ENCODE results near the gene TTC31.
A peak's percentile ranks its signal among the peaks of the same experiment; 100 is the strongest.

Gene TTC31

GRCh38 chr2:74530239-74531187 lies 47.6 kb downstream of the TTC31 start:
- H3K4ac ChIP-seq (ENCODE audit: low read length), result no peak overlapping the region
- H3K4me3 ChIP-seq (ENCODE audit: low read length in 2 of 2), result peak overlapping the region; percentile 72 to 89
- H3K23ac ChIP-seq (ENCODE audit: low read depth, low read length, poor library complexity), result peak overlapping the region; percentile 76
- peak overlapping the region; percentile 81 for H3K4me2 ChIP-seq (ENCODE audit: insufficient read depth, low read length, poor library complexity, severe bottlenecking)
- no peak overlapping the region for H4K91ac ChIP-seq (ENCODE audit: low read depth, low read length, poor library complexity)
- peak overlapping the region; percentile 93 for H3K9ac ChIP-seq (ENCODE audit: low read depth, low read length, poor library complexity)
- peak overlapping the region; percentile 95 for H3K18ac ChIP-seq (ENCODE audit: low read length)
- H3K4me1 ChIP-seq (ENCODE audit: control insufficient read depth in 2 of 2, insufficient read depth in 1 of 2, low read depth in 1 of 2, low read length in 2 of 2), result peaks cover 11 to 17% of the 10 kb centered on the region in 2 donors
- H2AFZ ChIP-seq (ENCODE audit: low read length), result peak overlapping the region; percentile 97
- no peak for DNase-seq (ENCODE audit: low spot score)
- no peak overlapping the region for H4K8ac ChIP-seq (ENCODE audit: low read depth, low read length)
- H3K9me3 ChIP-seq (replicated peaks in 1 of 2; ENCODE audit: control insufficient read depth in 2 of 2, insufficient read depth in 1 of 2, low read depth in 1 of 2, low read length in 2 of 2), result peaks cover 0 to 2% of the 10 kb centered on the region in 2 donors
- H3K27me3 ChIP-seq (ENCODE audit: control insufficient read depth in 3 of 3, insufficient read depth in 3 of 3, low read depth in 1 of 3, low read length in 3 of 3), result no peaks in the 10 kb centered on the region
- H3K79me1 ChIP-seq (ENCODE audit: low read depth, low read length), result peaks cover 5% of the 10 kb centered on the region
- WGBS, 2 donors (ENCODE audit: extremely low coverage in 2 of 2, insufficient read length in 2 of 2, insufficient replicate concordance in 1 of 2), result no CpG with 5 or more reads among the region's 54 CpGs
- H2BK120ac ChIP-seq (ENCODE audit: low read depth, low read length), result no peak overlapping the region
- H2BK15ac ChIP-seq (ENCODE audit: low read length), result peak overlapping the region; percentile 25
- peak overlapping the region; percentile 89 for H2BK5ac ChIP-seq (ENCODE audit: low read length)
- H3K36me3 ChIP-seq (replicated peaks in 1 of 2; ENCODE audit: control insufficient read depth in 2 of 2, insufficient read depth in 2 of 2, low read length in 2 of 2), result peaks cover 39 to 74% of the 10 kb centered on the region in 2 donors
- H2BK12ac ChIP-seq (ENCODE audit: low read length), result no peak overlapping the region
- H2AK5ac ChIP-seq (ENCODE audit: low read depth, low read length), result peak overlapping the region; percentile 12
- no peak overlapping the region for H3K27ac ChIP-seq (replicated peaks; ENCODE audit: low read length)
- peak overlapping the region; percentile 73 for H3K14ac ChIP-seq (ENCODE audit: low read length)

DNA sequence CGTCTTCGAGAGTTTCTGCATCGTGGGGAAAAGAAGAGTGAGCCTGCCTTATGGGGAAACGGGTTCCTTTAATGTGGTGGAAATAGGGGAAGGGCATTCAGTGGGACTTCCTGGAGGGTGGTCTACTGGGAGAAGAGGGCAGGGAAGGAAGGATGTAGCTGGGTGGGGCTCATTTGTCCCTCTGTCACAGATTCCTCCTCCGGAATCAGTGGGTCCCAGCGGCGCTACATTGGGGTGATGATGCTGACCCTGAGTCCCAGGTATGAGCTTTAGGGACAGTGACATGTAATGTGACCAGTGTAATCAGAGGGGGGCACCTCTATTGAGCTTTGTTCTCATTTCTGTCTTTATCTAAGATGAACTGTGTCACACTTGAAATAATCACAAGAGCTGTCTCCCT lies 48.8 kb downstream of the TTC31 start:
- no peak overlapping the region for H3K18ac ChIP-seq (ENCODE audit: low read length)
- peaks cover 32 to 69% of the 10 kb centered on the region in 2 donors for H3K36me3 ChIP-seq (replicated peaks in 1 of 2; ENCODE audit: control insufficient read depth in 2 of 2, insufficient read depth in 2 of 2, low read length in 2 of 2)
- no peak overlapping the region for H2BK120ac ChIP-seq (ENCODE audit: low read depth, low read length)
- H3K9me3 ChIP-seq (replicated peaks in 1 of 2; ENCODE audit: control insufficient read depth in 2 of 2, insufficient read depth in 1 of 2, low read depth in 1 of 2, low read length in 2 of 2), result peaks cover 0 to 2% of the 10 kb centered on the region in 2 donors
- no peak overlapping the region for H3K27ac ChIP-seq (replicated peaks; ENCODE audit: low read length)
- no peak for DNase-seq (ENCODE audit: low spot score)
- H2AK5ac ChIP-seq (ENCODE audit: low read depth, low read length), result no peak overlapping the region
- no peak overlapping the region for H4K8ac ChIP-seq (ENCODE audit: low read depth, low read length)
- no peak overlapping the region for H3K23ac ChIP-seq (ENCODE audit: low read depth, low read length, poor library complexity)
- H3K79me1 ChIP-seq (ENCODE audit: low read depth, low read length), result peaks cover 5% of the 10 kb centered on the region
- H3K4ac ChIP-seq (ENCODE audit: low read length), result no peak overlapping the region
- no peak overlapping the region for H2BK12ac ChIP-seq (ENCODE audit: low read length)
- H2AFZ ChIP-seq (ENCODE audit: low read length), result no peak overlapping the region
- peaks cover 11 to 17% of the 10 kb centered on the region in 2 donors for H3K4me1 ChIP-seq (ENCODE audit: control insufficient read depth in 2 of 2, insufficient read depth in 1 of 2, low read depth in 1 of 2, low read length in 2 of 2)
- no peak overlapping the region for H3K14ac ChIP-seq (ENCODE audit: low read length)
- H4K91ac ChIP-seq (ENCODE audit: low read depth, low read length, poor library complexity), result no peak overlapping the region
- H3K4me2 ChIP-seq (ENCODE audit: insufficient read depth, low read length, poor library complexity, severe bottlenecking), result no peak overlapping the region
- no peak overlapping the region for H3K4me3 ChIP-seq (ENCODE audit: low read length in 2 of 2)
- no CpG with 5 or more reads among the region's 7 CpGs for WGBS, 2 donors (ENCODE audit: extremely low coverage in 2 of 2, insufficient read length in 2 of 2, insufficient replicate concordance in 1 of 2)
- H3K27me3 ChIP-seq (ENCODE audit: control insufficient read depth in 3 of 3, insufficient read depth in 3 of 3, low read depth in 1 of 3, low read length in 3 of 3), result no peaks in the 10 kb centered on the region
- H2BK5ac ChIP-seq (ENCODE audit: low read length), result no peak overlapping the region
- H3K9ac ChIP-seq (ENCODE audit: low read depth, low read length, poor library complexity), result no peak overlapping the region
- no peak overlapping the region for H2BK15ac ChIP-seq (ENCODE audit: low read length)

DNA sequence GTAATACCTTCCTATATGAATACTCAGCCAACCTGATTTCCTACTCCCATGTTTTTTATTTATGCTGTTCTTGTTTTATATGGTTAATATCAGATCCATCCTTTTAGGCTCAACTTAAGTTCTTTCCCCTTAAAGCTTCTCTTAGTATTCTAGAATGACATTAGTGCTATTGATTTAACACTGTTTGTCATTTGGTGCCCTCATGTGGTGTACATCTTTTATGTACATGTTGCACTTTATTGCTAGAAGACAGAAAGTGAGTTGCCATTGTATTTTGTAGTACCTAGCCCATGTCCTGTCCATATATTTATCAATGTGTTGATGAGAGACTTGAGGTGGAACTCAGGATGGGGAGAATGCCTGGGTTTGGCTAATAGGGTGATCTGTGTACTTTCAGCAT lies 49.3 kb downstream of the TTC31 start:
- no peak overlapping the region for H2BK120ac ChIP-seq (ENCODE audit: low read depth, low read length)
- H3K79me1 ChIP-seq (ENCODE audit: low read depth, low read length), result peaks cover 5% of the 10 kb centered on the region
- H3K36me3 ChIP-seq (replicated peaks in 1 of 2; ENCODE audit: control insufficient read depth in 2 of 2, insufficient read depth in 2 of 2, low read length in 2 of 2), result peaks cover 26 to 63% of the 10 kb centered on the region in 2 donors
- no peak overlapping the region for H2BK5ac ChIP-seq (ENCODE audit: low read length)
- H3K4ac ChIP-seq (ENCODE audit: low read length), result no peak overlapping the region
- H3K9me3 ChIP-seq (replicated peaks in 1 of 2; ENCODE audit: control insufficient read depth in 2 of 2, insufficient read depth in 1 of 2, low read depth in 1 of 2, low read length in 2 of 2), result no peaks in the 10 kb centered on the region
- no peak overlapping the region for H2AK5ac ChIP-seq (ENCODE audit: low read depth, low read length)
- H3K4me1 ChIP-seq (ENCODE audit: control insufficient read depth in 2 of 2, insufficient read depth in 1 of 2, low read depth in 1 of 2, low read length in 2 of 2), result peaks cover 11 to 17% of the 10 kb centered on the region in 2 donors
- DNase-seq (ENCODE audit: low spot score), result no peak
- no peak overlapping the region for H3K9ac ChIP-seq (ENCODE audit: low read depth, low read length, poor library complexity)
- H2AFZ ChIP-seq (ENCODE audit: low read length), result no peak overlapping the region
- H3K27ac ChIP-seq (replicated peaks; ENCODE audit: low read length), result no peak overlapping the region
- no peak overlapping the region for H3K23ac ChIP-seq (ENCODE audit: low read depth, low read length, poor library complexity)
- no peak overlapping the region for H3K4me3 ChIP-seq (ENCODE audit: low read length in 2 of 2)
- no peaks in the 10 kb centered on the region for H3K27me3 ChIP-seq (ENCODE audit: control insufficient read depth in 3 of 3, insufficient read depth in 3 of 3, low read depth in 1 of 3, low read length in 3 of 3)
- no peak overlapping the region for H4K91ac ChIP-seq (ENCODE audit: low read depth, low read length, poor library complexity)
- H2BK15ac ChIP-seq (ENCODE audit: low read length), result no peak overlapping the region
- H3K18ac ChIP-seq (ENCODE audit: low read length), result no peak overlapping the region
- H4K8ac ChIP-seq (ENCODE audit: low read depth, low read length), result no peak overlapping the region
- H3K14ac ChIP-seq (ENCODE audit: low read length), result no peak overlapping the region
- no peak overlapping the region for H2BK12ac ChIP-seq (ENCODE audit: low read length)
- H3K4me2 ChIP-seq (ENCODE audit: insufficient read depth, low read length, poor library complexity, severe bottlenecking), result no peak overlapping the region

GRCh38 chr2:74533464-74533863 lies 50.6 kb downstream of the TTC31 start:
- DNase-seq (ENCODE audit: low spot score), result no peak
- Histone ChIP-seq H3K4me1 (ENCODE audit: control insufficient read depth in 2 of 2, insufficient read depth in 1 of 2, low read depth in 1 of 2, low read length in 2 of 2) (peaks cover 7 to 15% of the 10 kb centered on the region in 2 donors), H3K27ac (replicated peaks; ENCODE audit: low read length) (no peak overlapping the region), H3K4ac (ENCODE audit: low read length) (no peak overlapping the region), H3K79me1 (ENCODE audit: low read depth, low read length) (peaks cover 4% of the 10 kb centered on the region), H3K23ac (ENCODE audit: low read depth, low read length, poor library complexity) (no peak overlapping the region), H4K91ac (ENCODE audit: low read depth, low read length, poor library complexity) (no peak overlapping the region), H3K9ac (ENCODE audit: low read depth, low read length, poor library complexity) (no peak overlapping the region), H2AFZ (ENCODE audit: low read length) (no peak overlapping the region), H3K4me3 (ENCODE audit: low read length in 2 of 2) (no peak overlapping the region), H3K4me2 (ENCODE audit: insufficient read depth, low read length, poor library complexity, severe bottlenecking) (no peak overlapping the region), H3K18ac (ENCODE audit: low read length) (no peak overlapping the region), H3K14ac (ENCODE audit: low read length) (no peak overlapping the region), H3K27me3 (ENCODE audit: control insufficient read depth in 3 of 3, insufficient read depth in 3 of 3, low read depth in 1 of 3, low read length in 3 of 3) (no peaks in the 10 kb centered on the region), H2BK15ac (ENCODE audit: low read length) (no peak overlapping the region), H3K36me3 (replicated peaks in 1 of 2; ENCODE audit: control insufficient read depth in 2 of 2, insufficient read depth in 2 of 2, low read length in 2 of 2) (peaks cover 15 to 51% of the 10 kb centered on the region in 2 donors), H2AK5ac (ENCODE audit: low read depth, low read length) (no peak overlapping the region), H2BK120ac (ENCODE audit: low read depth, low read length) (no peak overlapping the region), H2BK5ac (ENCODE audit: low read length) (no peak overlapping the region), H2BK12ac (ENCODE audit: low read length) (no peak overlapping the region), H4K8ac (ENCODE audit: low read depth, low read length) (no peak overlapping the region), H3K9me3 (replicated peaks in 1 of 2; ENCODE audit: control insufficient read depth in 2 of 2, insufficient read depth in 1 of 2, low read depth in 1 of 2, low read length in 2 of 2) (no peaks in the 10 kb centered on the region)
- no CpG with 5 or more reads among the region's 4 CpGs for WGBS, 2 donors (ENCODE audit: extremely low coverage in 2 of 2, insufficient read length in 2 of 2, insufficient replicate concordance in 1 of 2)
